Right lung (tissue), 5 donors: ENCODE measurements around the gene NR6A1. TPM values are rescaled to one million over a fixed set of nuclear protein-coding genes. Genes with fewer than 3 reads are reported as not detected.
"Not testable (repeated sequence)": the region's sequence is repeated elsewhere in the genome, so short reads cannot be mapped to it uniquely, and the experiment has no call there.

Source experiments
- DNase-seq, 2 donors: peaks; one replicate each; pipeline ENCODE4 v3.0.0-alpha.2; 2013
- polyA plus RNA-seq, 5 donors: library from polyadenylated mRNA; unstranded; fragments of 120-200 nt; gene quantifications; one replicate each; pipeline versions ENCODE4 v1.2.1 to v1.2.3, GENCODE V29; 2013; ENCODE audit warnings: inconsistent platforms in 1 of 5, low replicate concordance in 1 of 5; ENCODE audit not compliant: insufficient read length in 5 of 5, insufficient read depth in 1 of 5

NR6A1 gene
- polyA plus RNA-seq, 5 donors: 1.3 to 2.5 (median 1.5) TPM

- no peak for DNase-seq
Measured at GRCh38 chr9:124778575-124779367, 7.7 kb upstream of the NR6A1 start.

DNA sequence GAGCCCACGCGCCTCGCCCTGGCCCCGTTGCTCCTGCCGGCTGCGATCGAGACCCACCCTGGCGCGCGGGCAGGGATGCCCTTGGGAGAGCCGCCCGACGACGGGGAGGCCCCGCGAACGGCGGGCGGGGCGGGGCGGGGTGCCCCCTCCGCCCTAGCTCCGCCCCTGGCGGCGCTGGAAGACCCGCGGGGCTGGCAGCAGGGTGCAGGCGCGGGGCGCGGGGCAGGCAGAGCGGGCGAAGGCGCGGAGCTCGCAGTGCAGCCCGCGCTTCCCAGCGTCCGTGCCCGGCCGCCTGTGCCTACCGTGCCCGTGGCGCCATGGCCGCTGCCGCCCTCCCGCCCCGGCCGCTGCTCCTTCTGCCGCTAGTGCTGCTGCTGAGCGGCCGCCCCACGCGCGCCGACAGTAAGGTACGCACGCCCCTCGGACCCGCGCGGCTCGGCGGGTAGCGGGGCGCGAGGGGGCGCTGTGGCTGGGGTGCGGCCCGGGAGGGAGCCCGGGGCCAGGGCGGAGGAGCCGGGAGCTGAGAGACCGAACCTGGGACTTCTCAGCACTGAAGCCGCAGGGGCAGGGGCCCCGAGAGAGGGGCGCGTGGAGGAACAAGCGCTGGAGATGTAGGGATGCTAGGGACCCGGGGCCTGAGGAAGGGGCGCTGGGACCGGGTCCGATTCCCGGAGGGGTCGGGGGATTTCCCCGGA, 6.0 kb upstream of the NR6A1 start, which contains the start of gene OLFML2A:
OLFML2A (plus strand) TSS at position 180 of the 695 bp plus-strand sequence; CDS start at position 318, 138 bp downstream.
- no peak for DNase-seq

- DNase-seq: no peak
Measured at GRCh38 chr9:124776618-124776953, 5.5 kb upstream of the NR6A1 start.

DNA sequence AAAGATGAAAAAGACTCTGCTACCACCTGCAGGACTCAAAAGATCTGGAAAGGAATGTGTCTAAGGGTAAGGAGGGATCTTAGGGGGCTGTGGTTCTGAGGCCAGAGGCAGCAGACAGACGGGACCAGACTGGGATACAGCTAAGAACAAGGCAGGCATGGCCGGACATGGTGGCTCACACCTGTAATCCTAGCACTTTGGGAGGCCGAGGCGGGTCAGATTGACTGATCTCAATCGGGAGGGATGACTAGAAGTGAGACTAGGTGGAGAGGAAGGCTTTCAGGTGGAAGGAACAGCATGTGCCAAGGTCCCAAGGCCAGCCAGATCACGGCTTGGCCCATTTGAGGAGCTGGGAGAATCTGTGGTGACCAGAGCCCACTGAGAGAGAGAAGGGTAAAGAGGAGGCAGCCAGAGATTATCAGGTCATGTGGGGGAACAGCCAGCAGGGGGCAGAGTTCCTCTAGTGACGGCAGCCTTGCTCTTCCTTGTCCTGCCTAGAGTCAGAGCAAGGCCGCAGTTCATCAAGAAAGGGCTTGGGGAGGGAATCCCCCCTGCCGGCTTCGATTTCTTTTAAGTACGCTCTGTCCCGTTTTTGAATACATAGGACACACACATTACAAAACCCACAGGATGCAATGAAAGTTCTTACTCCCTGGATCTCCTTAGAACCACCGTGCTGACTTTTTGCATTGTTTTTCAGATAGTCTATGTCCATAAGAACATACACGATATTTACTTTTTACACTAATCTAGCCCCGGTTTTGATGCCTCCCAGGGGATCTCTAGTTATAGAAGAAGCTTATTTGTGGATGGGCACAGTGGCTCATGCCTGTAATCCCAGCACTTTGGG, 3.2 kb upstream of the NR6A1 start:
- peak; percentile 66 to 82 for DNase-seq

GRCh38 chr9:124773473-124774128, 2.5 kb upstream of the NR6A1 start:
- DNase-seq: no peak

- DNase-seq: not testable (repeated sequence)
Measured at GRCh38 chr9:124772877-124773276, 1.8 kb upstream of the NR6A1 start.

DNA sequence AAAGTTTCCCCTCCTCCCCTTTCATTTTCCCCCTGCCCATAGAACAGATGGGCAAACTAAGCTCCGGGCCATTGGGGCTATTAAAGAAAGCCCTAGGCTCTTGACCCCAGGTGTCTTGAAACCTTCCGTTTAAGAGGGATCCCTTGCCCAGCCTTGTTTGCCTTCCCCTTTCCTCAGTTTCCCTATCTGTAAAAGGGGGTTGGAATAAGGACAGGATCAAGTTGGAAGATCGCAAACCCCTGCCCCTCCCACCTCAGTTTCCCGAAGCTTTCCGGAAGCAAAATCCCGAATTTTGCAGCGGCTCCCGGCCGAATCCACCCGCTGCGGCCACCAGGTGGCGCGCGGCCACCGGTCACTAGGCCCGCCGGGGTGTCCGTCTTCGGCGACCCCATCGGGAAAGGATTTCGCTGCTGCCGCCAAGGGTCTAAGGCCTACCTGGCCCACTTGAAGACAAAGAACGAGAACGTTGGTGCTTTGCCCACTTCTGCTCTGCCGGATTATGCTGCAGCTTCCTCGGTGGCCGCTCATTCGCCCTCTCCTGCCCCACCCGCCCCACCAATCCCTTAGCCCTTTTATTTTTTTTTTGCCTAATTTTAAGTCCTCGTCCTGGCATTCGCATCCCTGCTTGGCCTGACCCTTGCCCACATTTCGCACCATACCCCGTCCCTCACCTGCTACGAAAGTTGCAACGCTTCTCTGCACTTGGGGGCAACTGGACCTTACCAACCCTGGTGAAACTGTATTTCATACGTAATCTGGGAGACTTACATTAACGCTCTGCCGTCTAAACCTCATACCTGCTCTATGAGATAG, 962 bp upstream of the NR6A1 start:
- peak; percentile 73 to 79 for DNase-seq

DNA sequence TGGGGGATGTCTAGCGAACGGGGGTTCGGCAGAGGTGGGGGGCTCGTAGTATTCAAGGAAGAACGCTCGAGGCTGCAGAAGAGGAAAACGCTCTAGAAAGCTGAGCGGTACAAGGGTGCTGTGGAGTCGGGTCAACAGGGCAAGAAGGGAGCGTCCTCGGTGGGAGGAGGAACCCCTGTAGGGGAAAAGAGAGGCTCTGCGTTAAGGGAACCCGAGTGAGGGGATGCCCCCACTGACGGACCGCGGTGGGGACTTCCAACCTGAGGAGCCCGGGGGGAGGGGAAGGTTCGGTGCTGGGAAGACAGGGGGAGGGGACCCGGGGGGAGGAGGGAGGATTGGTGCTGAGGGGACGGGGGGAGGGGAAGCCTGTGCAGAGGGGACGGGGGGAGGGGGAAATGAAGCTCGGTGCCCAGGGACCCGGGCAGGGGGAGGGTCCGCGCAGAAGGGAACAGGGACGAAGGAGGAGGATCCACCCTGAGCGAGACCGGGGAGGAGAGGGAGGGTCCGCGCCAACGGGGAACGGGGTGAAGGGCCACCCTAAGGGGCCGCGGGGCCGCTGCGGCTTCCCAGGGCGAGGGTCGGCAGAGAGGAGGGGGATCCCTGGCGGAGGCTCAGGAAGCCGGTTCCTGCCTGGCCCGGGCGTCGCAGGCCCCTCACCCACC, 621 bp downstream of the NR6A1 start:
- DNase-seq: no peak

GRCh38 chr9:124769549-124770358, 1.4 kb downstream of the NR6A1 start:
- no peak for DNase-seq

GRCh38 chr9:124768750-124769548, 2.2 kb downstream of the NR6A1 start:
- no peak for DNase-seq

DNA sequence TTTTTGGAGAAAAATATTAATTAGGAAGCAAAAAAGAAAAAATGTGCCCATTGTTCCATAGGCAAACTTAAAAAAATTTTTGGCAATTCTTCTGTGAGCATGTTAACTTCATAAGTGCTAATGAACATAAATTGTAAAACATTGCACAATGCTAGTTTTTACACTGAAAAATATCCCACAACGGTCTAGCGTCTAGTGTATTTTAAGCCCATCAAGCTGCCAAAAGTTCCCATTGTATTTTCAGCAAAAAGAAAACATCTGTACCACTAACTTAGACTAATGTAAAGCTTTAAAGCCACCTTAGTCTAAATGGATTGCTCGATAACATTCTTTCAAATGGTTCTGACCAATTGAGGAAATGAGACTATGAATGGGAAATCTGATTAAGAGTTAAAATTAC, 2.8 kb downstream of the NR6A1 start:
- no peak for DNase-seq

GRCh38 chr9:124767821-124768220, 3.3 kb downstream of the NR6A1 start:
- no peak for DNase-seq

GRCh38 chr9:124766815-124767554, 4.1 kb downstream of the NR6A1 start:
- no peak for DNase-seq

- no peak for DNase-seq
Measured at GRCh38 chr9:124766326-124766725, 4.8 kb downstream of the NR6A1 start.

- DNase-seq: no peak
Measured at GRCh38 chr9:124765439-124765835, 5.7 kb downstream of the NR6A1 start.

GRCh38 chr9:124764774-124765438, 6.2 kb downstream of the NR6A1 start:
- DNase-seq: no peak

DNA sequence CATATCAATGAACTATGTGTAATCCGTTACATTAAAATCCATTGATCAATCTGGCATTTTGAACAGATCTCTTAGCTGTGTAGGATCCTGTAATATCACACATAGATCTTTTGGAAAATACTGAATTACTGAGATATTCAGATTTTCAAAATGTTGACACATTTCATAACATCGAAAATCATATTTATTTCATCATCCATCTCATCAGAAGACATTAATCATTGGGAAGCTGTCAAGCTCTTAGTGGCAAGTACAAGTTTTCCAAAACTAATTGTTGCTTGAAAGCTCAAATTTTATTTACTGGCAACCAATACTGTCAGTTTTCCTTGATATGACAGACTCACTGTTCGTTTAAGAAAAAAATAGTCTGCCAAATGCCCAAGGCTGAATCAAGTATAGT, 8.5 kb downstream of the NR6A1 start:
- DNase-seq: no peak
